ENCODE results near the gene PPP1R3G.
"Not testable (repeated sequence)": the region's sequence is repeated elsewhere in the genome, so short reads cannot be mapped to it uniquely, and the experiment has no call there.

The PPP1R3G gene

DNA sequence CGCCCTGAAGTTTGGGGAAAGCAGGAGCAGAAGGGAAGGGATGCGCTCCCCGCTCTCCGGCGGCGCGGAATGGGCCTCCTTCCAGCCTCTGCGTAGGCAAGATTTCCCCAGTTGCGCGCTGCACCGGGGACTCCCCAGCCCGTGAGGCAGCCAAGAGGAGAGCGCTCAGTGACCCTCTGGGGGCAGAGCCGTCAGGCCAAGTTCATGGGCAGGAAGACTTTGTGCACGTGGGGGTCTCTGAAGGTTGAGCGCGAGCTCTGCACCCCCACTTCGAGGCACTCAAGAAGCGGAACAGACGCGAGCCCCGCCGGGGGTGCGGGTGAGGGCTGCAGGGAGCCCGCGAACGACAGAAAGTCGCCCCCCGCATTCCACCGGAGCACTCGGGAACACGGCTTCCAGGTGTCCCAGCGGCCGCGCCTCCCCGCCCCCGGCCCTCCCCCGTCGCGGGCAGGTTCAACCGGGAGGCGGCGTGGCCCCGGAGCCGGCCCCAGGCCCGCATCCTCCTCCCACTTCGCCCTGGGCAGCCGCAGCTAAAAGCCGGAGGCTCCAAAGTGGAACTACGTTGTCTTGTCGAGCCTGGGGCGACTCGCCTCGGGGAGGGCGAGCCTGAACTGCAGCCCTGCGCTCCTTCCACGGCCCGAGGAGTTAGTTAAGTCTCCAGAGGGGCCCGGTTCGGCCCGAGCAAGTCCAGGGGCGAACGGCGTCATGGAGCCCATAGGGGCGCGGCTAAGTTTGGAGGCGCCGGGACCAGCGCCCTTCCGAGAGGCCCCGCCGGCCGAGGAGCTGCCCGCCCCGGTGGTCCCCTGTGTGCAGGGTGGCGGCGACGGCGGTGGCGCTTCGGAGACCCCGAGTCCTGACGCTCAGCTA lies at the start of gene PPP1R3G:
Gene PPP1R3G, plus strand, starts transcription at position 561 of the 867 bp plus-strand sequence. Its CDS starts 145 bp downstream, at position 706.
- DNase-seq (ENCODE audit: low read depth) = no peak

GRCh38 chr6:5036269-5036668 lies 48.9 kb upstream of the PPP1R3G start:
- DNase-seq (ENCODE audit: low read depth) = no peak

GRCh38 chr6:5041955-5042354 lies 43.2 kb upstream of the PPP1R3G start:
- DNase-seq (ENCODE audit: low read depth) = no peak

GRCh38 chr6:5042436-5042835 lies 42.7 kb upstream of the PPP1R3G start:
- DNase-seq (ENCODE audit: low read depth) = no peak

DNA sequence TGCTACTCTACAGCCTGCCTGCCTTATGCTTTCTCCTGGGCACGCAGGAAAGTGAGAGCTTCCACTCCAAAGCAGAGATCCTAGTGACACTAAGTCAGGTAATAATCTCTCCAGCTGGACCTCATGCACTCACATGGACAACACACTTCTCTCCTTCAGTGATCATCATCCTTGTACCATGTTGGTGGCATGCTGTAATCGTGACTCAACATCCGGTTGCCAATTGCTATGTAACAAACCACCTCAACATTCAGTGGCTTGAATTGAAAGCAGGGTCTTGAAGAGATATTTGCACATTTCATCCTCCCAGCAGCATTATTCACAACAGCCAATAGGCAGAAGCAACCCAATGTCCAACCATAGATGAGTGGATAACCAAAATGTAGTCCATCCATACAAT lies 40.3 kb upstream of the PPP1R3G start:
- no peak for DNase-seq (ENCODE audit: low read depth)

DNA sequence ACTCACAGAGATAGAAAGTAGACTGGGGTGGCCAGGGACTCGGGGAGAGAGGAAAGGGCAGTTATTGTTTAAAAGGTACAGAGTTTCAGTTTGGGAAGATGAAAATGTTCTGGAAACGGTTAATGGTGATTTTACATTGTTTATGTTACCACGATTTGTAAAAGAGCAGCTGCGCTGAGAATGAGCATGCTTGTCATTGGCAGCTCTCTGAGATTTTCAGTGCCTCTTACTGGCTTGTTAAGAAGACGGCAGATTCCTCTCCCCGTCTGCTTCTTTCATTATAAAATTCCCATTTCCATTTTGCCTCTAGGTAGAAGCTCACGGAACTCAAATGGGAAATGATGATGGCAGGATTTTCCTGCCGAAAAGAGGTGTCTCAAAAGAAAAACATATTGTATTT lies 39.7 kb upstream of the PPP1R3G start:
- no peak for DNase-seq (ENCODE audit: low read depth)

- no peak for DNase-seq (ENCODE audit: low read depth)
These were observed 38.7 kb upstream of the PPP1R3G start for GRCh38 chr6:5046430-5046829.

DNA sequence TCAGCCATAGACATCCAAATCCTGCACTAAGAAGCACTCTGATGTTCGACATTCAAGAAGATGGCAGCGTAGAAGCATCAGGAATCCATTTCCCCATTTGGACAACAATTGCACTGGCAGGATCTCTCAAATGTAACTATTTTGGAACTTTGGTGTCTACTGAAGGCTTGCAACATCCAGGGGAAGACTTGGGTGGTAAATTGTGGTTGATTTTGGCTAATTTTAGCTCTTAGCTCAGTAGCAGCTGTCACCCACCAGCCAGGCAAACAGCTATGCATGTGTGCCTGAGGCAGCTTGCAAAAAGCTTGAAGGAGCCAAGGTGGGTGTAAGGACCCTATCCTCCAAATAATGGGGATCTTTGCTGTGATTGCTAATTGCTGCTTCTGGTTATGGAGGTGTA lies 35.1 kb upstream of the PPP1R3G start:
- DNase-seq (ENCODE audit: low read depth) = no peak

DNA sequence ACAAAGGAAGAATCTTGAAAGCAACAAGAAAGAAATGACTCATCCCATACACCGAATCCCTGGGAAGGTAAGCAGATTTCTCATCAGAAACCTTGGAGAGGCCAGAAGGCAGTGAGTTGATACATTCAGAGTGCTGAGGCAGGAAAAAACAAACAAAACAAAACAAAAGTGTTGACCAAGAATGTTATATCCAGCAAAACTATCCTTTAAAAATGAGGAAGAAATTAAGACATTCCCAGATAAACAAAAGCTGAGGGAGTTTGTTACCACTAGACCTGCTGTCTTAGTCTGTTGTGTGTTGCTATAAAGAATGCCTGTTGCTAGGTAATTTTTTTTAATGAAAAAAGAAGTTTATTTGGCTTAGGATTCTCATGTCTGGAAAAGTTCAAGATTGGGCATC lies 33.7 kb upstream of the PPP1R3G start:
- DNase-seq (ENCODE audit: low read depth) = no peak

GRCh38 chr6:5053038-5053437 lies 32.1 kb upstream of the PPP1R3G start:
- DNase-seq (ENCODE audit: low read depth) = no peak

- no peak for DNase-seq (ENCODE audit: low read depth)
These were observed 31.3 kb upstream of the PPP1R3G start for GRCh38 chr6:5053864-5054244.

DNA sequence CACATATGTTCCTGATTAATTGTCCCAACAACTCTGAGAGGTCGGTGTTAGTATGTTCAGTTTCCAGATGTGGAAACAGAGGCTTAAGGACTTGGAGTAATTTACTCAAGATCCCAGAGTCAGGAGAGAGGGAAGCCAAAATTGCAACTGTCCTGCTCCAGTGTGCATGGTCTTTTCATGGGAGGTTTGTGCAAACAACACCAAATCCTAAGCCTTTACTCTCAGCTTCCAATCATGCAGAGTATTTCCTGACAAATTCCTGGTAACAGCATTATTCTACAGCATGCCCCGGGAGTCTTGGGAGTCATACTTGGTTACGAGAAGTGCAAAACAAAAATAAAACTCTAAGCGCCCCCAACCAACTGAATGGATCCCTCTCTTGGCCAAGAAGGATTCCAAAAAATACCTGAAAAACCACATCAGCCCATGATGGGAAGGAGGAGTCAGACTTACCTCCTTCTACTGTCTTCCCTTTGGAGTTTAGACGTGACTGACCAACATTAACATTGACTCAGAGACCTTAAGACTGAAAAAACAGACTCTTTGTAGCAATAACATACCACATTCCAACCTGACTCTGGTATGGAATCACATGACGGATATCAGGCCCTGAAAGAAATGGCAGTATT lies 30.8 kb upstream of the PPP1R3G start:
- no peak for DNase-seq (ENCODE audit: low read depth)

- no peak for DNase-seq (ENCODE audit: low read depth)
These were observed 30.0 kb upstream of the PPP1R3G start for GRCh38 chr6:5055118-5055517.

DNA sequence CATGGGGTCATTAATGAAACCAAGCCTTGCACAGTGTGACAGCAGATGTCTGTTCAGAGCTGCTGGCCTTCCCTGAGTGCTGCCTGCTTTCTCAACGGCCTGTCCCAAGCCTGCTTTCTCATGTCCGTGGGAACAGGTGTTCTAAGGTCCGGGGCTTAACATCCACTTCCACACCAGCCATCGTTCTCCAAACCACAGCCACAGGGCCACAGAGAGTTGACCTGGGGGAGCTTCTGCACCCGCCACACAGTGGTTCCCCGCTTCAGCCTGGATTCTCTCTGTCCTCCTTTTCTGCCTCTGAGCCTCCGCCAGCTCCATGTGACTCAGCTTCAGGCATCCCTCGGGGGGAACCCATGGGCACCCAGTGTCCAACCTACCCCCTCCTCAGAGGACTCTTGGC lies 26.9 kb upstream of the PPP1R3G start:
- no peak for DNase-seq (ENCODE audit: low read depth)

- no peak for DNase-seq (ENCODE audit: low read depth)
These were observed 25.9 kb upstream of the PPP1R3G start for GRCh38 chr6:5059036-5059896.

DNA sequence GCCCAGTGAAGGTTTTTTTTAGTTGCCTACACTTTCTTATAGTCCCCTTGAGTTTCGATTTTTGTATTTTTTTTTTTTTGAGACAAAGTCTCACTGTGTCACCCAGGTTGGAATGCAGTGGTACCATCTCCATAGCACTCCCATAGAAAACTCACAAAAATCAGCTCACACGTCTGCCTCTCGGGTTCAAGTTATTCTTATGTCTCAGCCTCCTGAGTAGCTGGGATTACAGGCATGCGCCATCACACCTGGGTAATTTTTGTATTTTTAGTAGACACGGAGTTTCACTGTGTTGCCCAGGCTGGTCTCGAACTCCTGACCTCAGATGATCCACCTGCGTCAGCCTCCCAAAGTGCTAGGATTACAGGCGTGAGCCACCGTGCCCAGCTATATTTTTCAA lies 24.7 kb upstream of the PPP1R3G start:
- DNase-seq (ENCODE audit: low read depth) = not testable (repeated sequence)

DNA sequence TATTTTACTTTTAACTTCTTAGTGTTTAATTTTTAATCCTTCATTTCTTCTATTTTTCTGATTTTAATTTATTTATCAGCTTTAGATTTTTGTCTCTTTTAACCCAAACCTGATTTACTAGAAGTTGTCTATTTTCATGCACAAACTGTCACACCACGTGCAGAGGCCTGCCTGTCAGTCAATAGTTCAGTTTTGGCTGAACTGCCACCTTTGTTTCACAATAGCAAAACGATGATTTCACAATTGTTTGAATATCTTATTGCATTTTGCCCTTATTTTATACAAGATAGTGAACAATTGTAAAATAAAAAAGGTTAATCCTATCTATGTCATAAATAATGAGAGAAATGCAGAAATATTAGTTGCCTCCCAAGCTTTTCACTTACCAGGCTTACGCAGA lies 24.0 kb upstream of the PPP1R3G start:
- DNase-seq (ENCODE audit: low read depth) = no peak

GRCh38 chr6:5063617-5064016 lies 21.5 kb upstream of the PPP1R3G start:
- DNase-seq (ENCODE audit: low read depth) = no peak

DNA sequence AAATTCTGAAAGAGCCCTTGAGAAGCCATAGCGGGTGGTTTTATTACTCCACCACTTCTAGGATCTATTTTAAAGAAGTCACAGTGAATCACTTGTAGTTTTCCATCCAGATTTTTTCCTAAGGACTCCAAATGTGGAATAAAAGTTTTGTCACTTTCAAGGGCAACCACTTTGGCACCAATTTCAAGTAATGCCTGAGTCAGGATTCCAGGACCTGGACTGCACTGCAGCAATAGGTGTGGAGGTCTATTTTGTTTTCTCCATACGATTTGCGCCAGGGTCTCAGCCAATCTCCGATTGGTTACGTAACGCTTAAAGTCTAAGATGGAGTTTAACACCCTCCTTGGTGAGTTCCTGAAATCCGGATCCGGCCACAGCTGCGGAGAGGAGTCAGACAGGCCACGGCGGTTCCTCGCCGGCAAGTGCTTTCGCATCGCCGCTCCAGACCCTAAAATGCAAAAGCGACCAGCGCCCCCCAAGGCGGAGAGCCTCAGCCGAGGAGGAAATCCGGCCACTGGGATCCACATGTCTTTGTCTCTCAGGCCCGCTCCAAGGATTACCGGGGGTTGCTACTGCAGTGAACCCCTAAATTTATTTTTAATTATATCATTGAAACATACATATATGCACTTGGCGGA lies 18.6 kb upstream of the PPP1R3G start:
- DNase-seq (ENCODE audit: low read depth) = no peak

- no peak for DNase-seq (ENCODE audit: low read depth)
These were observed 17.8 kb upstream of the PPP1R3G start for GRCh38 chr6:5067305-5067704.

DNA sequence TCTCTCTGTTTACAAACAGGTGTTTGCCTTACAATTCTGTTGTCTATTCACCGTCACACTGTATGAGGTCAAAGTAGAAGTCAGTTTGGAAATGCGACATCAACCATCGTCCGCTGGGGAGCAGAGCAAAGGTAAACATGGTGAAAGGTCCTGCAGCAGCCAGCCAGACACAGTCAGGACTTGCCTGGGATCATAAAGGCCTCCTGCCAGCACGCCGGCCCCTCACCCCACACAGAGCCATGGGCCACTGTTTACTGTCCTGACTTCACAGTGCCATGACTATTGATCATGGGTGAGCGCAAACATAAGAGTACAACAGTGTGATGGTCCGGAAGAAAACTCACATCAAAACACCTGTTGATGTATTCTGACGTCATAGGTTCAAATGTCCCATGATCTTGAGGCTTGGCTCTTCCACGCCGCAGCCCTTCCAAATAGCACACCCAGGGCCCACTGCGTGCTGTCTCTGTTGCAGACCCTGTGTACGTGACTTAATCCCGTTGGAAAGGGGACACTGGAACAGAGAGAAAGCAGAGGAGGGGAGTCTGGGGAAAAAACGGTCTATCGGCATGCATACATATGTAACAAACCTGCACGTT lies 16.9 kb upstream of the PPP1R3G start:
- no peak for DNase-seq (ENCODE audit: low read depth)

DNA sequence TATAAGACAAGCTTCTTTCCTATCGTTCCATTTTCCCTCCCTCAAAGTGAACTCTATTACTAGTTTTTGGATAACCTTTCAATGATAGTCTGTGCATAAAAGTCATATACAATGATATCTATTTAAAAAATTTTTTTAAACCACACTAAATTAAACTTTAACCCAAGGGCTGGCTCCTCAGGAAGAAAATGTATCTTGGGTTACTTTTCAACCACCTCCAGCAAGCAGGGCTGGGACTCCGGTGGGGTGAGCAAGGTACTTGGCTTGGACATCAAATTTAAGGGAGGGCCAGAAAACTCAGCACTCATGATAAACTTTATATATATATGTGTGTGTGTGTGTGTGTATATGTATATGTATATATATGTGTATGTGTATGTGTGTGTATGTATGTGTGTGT lies 13.9 kb upstream of the PPP1R3G start:
- no peak for DNase-seq (ENCODE audit: low read depth)

Measured in stimulated activated CD4-positive, alpha-beta T cell treated with anti-CD3 and anti-CD28 coated beads, Interleukin-2, amount 100 ng/mL, for 4 hours (primary cell).